GM21619 (cell line): Measurements from ENCODE around the gene DLK1.

Experiments
- ATAC-seq: cut with Tn5 transposase; IDR thresholded peaks from one replicate; pipeline ENCODE4 v1.9.1; 2021; ENCODE audit not compliant: unreplicated experiment

Gene DLK1

DNA sequence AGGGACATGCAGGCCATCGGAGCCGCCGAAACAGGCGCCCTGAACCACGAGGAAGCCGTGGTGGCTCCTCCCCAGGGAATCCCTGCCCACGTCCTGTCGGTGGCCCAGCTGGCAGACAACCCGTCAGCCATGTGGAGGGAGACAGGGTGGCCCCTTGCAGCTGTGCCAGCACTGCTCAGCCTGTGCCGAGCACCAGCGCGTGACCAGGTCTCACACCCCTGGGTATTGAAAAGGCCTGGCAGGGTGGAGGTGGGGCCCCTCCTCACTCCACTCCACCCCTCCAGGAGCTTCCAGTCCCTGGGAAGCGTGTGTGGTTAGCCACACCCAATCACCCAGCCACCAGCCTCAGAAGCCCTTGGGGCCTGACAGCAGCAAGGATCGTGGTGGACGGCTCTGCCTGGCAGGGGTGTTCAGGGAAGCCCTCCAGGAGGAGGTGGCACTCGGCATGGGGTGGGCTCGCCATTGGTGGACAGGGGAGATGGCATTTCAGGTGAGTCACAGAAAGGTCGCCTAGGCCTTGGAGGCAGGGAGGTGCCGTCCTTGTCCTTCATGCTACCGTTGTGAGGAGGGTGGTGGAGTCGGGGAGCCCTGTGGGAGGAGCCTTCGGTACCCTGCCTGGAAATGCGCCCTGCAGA lies 12.3 kb upstream of the DLK1 start:
- ATAC-seq, result no peak

DNA sequence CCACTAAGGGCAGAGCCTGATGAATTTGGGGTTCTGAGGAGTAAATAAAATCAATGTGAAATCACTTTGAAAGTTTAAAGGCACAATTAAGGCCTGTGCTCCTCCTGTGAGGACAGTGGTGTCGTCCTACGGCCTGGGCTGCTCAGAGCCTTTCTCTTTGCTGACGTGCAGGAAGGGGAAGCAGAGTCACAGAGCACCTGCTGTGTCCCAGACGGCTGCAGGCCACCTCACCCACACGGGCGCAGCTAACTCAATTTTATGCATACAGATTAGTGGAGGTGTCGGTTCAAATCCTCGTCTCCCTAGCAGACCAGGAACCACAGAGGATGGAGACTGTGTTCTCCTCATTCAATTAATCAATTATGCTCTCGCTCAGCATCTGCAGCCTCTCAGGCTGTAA lies 11.4 kb upstream of the DLK1 start:
- no peak for ATAC-seq

GRCh38 chr14:100715803-100716202 lies 10.9 kb upstream of the DLK1 start:
- ATAC-seq, result no peak

- no peak for ATAC-seq
These were observed 9.3 kb upstream of the DLK1 start for GRCh38 chr14:100717386-100717785.

DNA sequence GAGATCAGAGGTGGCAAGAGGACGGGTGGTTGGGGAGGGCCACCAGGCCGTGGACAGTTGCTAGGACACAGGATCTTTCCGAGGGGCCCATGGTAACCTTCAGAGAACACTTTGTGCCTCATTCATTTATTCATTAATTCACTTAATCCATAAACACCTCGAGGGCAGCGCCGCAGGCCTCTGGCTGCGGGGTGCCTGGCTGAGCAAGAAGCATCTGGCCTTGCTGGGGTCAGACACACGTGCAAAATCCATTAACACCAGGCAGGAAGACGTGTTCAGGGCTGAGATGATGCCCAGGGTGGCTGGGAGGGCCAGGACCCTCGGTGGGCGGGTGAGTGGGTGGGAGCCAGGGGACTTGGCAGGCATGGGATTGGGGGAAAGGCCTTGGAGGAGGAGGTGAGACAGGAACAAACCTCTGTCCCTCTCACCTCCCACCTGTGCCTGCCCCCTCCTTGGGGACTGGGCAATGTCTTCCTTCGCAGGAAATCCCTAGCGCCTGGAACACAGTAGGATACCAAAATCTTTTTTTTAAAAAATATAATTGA lies 6.6 kb upstream of the DLK1 start:
- ATAC-seq, result no peak

GRCh38 chr14:100721568-100721967 lies 5.1 kb upstream of the DLK1 start:
- no peak for ATAC-seq

- ATAC-seq, result no peak
These were observed 4.3 kb upstream of the DLK1 start for GRCh38 chr14:100722367-100722766.

DNA sequence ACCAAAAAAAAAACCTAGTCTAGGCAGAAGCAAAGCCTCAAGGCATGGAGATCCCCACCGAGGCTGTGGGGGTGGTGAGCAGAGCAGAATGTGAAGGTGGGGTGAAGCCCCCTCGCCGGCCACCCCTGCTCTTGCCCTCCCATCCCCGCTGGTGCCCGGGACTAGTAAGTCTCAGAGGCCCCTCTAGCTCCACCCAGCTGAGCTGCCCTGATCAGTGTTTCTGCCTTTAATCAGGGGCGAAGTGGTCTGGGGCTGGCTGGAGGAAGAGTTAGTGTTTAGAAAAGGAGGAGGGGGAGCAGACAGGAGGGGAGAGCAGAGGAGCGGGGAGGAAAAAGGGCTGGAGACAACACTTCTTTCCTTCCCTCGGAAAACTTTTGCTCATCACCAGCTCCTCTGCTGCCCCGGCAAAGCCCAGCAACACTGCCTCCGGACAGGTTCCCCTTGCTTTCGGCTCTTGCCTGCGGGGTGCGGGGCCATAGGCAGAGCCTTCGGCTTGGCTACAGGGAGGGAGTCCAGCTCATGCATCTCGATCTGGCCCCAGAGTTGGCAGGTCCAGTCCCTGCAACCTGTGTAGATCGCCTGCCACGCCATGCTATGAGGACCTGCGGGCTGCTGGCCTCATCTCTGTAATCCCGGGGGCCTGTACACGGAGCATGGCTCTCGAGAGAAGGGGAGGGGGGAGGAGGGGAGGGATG lies 3.4 kb upstream of the DLK1 start:
- no peak for ATAC-seq

DNA sequence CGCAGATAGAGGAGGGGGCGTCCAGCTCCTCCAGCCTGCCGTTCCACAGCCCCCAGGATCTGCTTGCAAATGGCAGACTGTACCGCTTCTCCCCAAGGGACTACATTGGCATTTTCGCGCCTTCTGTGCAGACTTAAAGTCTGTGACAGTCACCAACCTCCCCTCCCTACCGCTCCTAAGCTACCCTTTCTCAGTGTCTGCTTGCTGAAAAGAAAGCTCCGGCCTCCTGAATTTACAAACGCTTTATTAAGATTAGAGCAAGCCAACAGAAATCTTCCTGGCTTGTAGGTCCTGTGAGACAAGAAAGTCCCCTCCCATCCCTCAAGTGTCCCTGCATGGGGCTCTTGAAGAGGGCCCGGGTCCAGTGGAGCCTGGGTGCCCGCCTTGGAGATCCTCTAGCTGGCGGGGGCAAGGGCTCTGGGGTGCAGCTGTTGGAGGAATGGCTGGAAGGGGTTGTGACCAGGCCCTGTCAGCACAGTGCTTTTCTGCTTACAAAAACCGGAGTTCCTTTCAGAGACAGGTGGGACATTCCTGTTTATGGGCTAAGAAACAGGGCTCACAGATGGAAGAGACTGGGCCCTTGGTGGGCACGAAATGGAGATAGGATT lies 2.8 kb upstream of the DLK1 start:
- no peak for ATAC-seq

- no peak for ATAC-seq
These were observed 2.2 kb upstream of the DLK1 start for GRCh38 chr14:100724536-100724935.

DNA sequence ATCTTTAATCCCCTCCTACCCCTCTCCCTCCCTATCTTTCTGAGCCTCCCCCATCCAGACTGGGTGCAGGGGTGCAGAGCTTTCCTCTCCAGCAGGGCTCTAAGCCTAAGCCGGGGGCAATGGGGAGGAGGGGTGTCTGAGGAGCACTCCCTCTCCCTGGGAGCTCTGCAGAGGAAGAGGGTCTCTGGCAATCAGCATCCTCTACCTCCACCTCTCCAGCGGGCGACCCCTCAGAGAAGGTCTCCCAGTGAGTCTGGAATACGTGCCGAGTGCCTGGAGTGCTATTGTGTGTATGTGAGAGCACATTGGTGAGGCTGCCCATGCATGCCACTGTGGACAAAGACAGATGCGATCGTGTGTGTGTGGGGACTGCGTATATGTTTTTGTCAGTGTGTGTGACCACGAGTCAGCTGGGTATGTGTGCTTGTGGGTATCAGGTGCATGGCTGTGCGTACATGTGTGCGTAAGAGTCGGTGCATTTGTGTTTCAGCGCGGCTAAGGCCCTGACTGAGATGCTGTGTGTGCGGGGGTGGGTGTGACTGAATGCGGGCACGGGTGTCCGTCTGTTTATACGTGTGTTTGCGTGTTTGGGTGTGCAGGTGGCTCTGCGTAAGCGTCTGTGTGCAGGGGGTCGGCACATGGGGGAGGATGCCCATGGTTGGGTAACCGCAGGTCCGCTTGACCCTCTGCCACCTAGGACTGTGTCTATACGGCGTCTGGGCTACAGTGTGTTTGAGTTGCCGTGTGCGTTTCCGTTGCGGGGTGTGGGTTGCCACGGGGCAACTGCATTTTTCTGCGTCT lies 905 bp upstream of the DLK1 start:
- ATAC-seq, result no peak

DNA sequence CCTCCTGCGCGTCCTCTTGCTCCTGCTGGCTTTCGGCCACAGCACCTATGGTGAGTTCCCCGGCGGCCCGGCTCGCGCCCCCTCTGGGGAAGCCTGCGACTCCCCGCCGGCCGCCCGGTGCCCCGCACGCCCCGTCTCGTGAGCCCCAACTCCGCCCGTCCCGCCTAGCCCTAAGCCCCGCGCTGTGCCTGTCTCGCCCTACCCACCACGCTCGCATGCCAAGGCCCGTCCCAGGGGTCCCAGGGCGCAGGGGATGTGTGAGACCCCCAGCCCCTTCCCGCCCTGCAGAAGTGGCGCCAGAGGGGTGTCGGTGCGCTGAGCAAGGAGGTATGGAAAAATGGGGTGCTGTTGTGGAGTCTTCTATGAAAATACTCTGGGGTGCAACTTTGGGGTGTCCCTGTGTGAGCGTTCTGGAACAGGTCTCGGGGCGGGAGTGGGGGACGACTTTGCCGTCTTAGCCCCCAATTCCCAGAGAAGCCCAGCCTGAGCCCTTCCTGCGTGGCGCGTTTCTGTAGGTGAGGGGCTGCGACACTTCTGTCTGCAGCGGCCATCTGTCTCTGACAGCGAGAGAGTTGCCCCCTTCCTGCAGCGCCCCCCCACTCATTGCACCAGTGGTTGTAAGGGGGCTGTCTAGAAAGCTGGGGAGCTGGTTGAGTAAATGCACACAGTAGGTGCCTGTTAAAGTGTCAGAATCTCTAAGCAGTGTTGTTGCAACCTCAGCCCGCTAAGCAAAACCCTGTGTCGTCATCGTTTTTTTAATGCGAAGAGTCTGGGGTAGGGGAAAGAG lies 587 bp downstream of the DLK1 start:
- ATAC-seq, result no peak

GRCh38 chr14:100727873-100728240 lies 1.2 kb downstream of the DLK1 start:
- ATAC-seq, result no peak

- no peak for ATAC-seq
These were observed 2.3 kb downstream of the DLK1 start for GRCh38 chr14:100728962-100729361.

DNA sequence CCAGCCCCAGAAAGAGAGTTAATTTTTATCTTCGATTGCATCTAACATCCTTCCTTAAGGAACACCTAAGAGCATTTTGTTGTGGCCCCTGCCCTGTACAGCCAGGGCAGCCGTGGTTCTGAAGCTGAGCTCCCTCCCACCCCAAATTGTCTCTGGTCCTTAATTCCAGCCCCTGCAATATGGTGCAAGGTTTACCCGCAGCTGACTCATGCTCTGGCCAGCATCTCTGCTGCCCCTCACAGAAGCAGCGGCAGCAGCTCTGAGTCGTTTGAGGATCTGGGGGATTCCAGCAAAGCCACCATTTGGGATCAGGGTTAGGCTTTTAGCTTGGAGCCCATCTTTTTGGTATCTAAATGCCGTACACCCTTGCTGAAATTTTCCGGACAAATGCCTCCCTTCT lies 3.3 kb downstream of the DLK1 start:
- ATAC-seq, result no peak

GRCh38 chr14:100730581-100730980 lies 3.9 kb downstream of the DLK1 start:
- no peak for ATAC-seq

- ATAC-seq, result no peak
These were observed 4.4 kb downstream of the DLK1 start for GRCh38 chr14:100731011-100731670.

DNA sequence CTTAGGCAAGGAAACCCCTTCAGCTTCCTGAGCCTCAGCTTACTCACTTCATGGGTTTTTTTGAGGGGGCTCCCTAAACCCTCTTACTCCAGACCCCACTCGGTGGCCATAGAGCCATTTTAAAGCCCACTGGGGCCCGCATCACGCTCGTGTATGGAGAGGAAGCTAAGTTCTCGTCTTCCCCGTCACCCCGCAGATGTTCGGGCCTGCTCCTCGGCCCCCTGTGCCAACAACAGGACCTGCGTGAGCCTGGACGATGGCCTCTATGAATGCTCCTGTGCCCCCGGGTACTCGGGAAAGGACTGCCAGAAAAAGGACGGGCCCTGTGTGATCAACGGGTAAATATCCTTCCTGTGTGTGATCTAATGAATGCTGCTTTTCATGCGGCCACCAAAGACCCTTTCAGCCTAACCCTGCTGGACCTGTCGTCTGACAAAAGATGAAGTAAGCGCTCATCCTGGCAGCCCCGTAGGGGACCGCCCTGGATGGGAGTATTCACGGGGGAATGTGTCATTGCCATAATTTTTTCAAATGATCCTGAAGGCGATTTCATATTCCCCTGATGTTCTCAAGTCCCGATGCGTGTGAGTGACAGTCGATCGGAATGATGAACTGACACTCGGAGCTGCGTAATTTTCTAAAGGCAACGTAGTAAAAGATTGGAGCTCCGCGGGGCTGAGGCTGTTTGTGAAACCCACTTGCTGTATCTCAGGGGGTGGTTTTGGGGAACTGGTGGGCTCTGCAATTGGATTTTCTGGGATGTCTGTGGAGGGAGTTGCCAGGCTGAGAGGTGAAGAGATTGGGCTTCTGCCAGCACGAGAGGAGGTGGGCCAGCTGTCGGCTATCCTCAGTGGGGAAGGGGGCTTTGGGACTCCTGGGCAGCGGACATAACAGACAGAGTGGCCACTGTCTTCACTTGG lies 5.4 kb downstream of the DLK1 start:
- ATAC-seq, result no peak

DNA sequence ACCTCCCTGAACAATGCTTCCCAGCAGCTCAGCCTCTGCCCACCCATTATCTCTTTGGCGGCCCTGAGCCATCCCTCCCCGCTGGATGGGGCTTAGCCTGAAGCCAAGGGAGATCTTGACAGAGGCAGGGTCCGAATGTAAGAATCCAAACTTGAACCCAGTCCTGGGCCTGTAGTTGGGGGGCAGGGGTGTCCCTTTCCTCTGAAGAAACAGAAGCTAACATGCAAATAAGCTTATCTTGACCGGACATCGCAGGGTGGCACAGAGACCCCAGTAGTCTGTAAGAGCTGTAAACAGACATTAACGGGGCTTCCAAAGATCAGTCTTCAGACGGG lies 6.0 kb downstream of the DLK1 start:
- no peak for ATAC-seq
